ENCODE measurements around the gene LRRC7. TPM values are rescaled to one million over a fixed set of nuclear protein-coding genes. Genes with fewer than 3 reads are reported as not detected.
"Not testable (repeated sequence)": the region's sequence is repeated elsewhere in the genome, so short reads cannot be mapped to it uniquely, and the experiment has no call there.

Gene LRRC7
- total RNA-seq, 2 donors from 2014 or later, result 0.91 TPM; not detected in 1

GRCh38 chr1:69928234-69928633, 360.5 kb downstream of the LRRC7 start:
- H3K27ac Mint-ChIP-seq; DNase-seq (ENCODE audit: low spot score in 2 of 2); ATAC-seq; H3K36me3 Mint-ChIP-seq: not testable (repeated sequence)
- H3K9me3 Mint-ChIP-seq, result peaks cover 11% of the 10 kb centered on the region in 2 donors

- DNase-seq (ENCODE audit: low spot score in 2 of 2), result no peak
- ATAC-seq, result no peak
- peaks cover 7% of the 10 kb centered on the region in 2 donors for H3K36me3 Mint-ChIP-seq
- peaks cover 11% of the 10 kb centered on the region in 2 donors for H3K9me3 Mint-ChIP-seq
- H3K27ac Mint-ChIP-seq, result no peak overlapping the region
Observed at GRCh38 chr1:69929308-69930057, 361.8 kb downstream of the LRRC7 start.

DNA sequence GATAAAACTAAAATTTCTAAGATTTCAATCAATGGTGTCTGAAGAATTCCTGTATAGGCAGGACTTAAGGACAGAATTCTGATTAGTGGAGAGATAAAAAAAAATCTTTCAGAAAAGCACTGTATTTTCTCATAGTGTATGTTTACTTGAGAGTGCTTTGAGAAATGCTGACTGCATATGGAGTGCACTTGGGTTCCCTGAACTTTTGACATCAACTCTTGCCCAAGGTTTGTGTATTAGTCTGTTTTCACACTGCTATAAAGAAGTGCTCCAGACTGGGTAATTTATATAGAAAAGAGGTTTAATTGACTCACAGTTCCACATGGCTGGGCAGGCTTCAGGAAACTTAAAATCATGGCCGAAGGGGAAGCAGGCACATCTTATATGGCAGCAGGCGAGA, 362.7 kb downstream of the LRRC7 start:
- no peak for DNase-seq (ENCODE audit: low spot score in 2 of 2)
- Mint-ChIP-seq H3K27ac (no peak overlapping the region), H3K9me3 (peaks cover 11% of the 10 kb centered on the region in 2 donors), H3K36me3 (peaks cover 7% of the 10 kb centered on the region in 2 donors)
- no peak for ATAC-seq

GRCh38 chr1:69932760-69933159, 365.0 kb downstream of the LRRC7 start:
- peaks cover 7 to 11% of the 10 kb centered on the region in 2 donors for H3K9me3 Mint-ChIP-seq
- ATAC-seq (no peak), DNase-seq (ENCODE audit: low spot score in 2 of 2) (no peak)
- H3K27ac Mint-ChIP-seq, result no peak overlapping the region
- H3K36me3 Mint-ChIP-seq, result peaks cover 7% of the 10 kb centered on the region in 2 donors

- ATAC-seq (no peak), DNase-seq (ENCODE audit: low spot score in 2 of 2) (no peak)
- Mint-ChIP-seq H3K36me3 (no peaks in the 10 kb centered on the region), H3K9me3 (peaks cover 0 to 5% of the 10 kb centered on the region in 2 donors), H3K27ac (no peak overlapping the region)
Observed at GRCh38 chr1:69940231-69940630, 372.5 kb downstream of the LRRC7 start.

DNA sequence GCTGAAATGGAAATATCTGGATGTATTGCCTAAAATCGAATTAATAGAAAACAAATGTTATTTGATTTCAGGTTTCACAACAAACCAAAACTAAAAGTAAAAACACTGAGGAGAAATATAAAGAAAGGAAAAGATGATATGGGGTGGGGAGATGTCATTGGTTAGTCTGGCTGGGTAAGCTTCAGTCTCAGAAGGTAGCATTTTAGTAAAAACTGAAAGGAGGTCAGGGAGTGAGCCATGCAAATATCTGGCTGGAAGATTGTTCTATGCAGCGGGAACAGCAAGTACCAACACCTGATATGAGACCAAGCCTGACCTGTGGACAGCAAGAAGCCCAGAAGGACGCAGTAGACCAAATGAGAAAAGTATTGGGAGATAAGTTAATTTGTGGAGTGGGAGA, 373.1 kb downstream of the LRRC7 start:
- no peak for ATAC-seq
- no peak for DNase-seq (ENCODE audit: low spot score in 2 of 2)
- Mint-ChIP-seq H3K9me3 (peaks cover 0 to 7% of the 10 kb centered on the region in 2 donors), H3K36me3 (no peaks in the 10 kb centered on the region), H3K27ac (no peak overlapping the region)

- no peaks in the 10 kb centered on the region for H3K36me3 Mint-ChIP-seq
- no peak overlapping the region for H3K27ac Mint-ChIP-seq
- H3K9me3 Mint-ChIP-seq, result peaks cover 0 to 7% of the 10 kb centered on the region in 2 donors
Observed at GRCh38 chr1:69943030-69943429, 375.3 kb downstream of the LRRC7 start.

DNA sequence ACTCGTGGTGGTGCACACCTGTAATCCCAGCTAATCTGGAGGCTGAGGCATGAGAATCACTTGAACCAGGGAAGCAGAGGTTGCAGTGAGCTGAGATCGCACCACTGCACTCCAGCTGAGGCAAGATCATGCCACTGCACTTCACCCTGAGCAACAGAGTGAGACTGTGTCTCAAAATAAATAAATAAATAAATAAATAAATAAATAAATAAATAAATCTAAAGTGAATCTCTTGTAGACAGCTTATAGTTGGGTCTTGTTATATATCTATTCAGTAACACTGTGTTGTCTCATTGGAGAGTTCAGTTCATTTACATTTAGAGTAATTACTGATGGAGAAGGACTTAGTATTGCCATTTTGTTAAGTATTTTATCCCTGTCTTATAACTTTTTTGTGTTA, 379.2 kb downstream of the LRRC7 start:
- Mint-ChIP-seq H3K27ac (no peak overlapping the region), H3K9me3 (peaks cover 5 to 15% of the 10 kb centered on the region in 2 donors), H3K36me3 (no peaks in the 10 kb centered on the region)
- no peak for DNase-seq (ENCODE audit: low spot score in 2 of 2)
- ATAC-seq, result no peak

More at GRCh38 chr1:69943030-69943429, 375.3 kb downstream of the LRRC7 start:
- ATAC-seq (no peak), DNase-seq (ENCODE audit: low spot score in 2 of 2) (no peak)

GRCh38 chr1:69947837-69948236, 380.1 kb downstream of the LRRC7 start:
- Mint-ChIP-seq H3K27ac (no peak overlapping the region), H3K9me3 (peaks cover 5 to 15% of the 10 kb centered on the region in 2 donors), H3K36me3 (no peaks in the 10 kb centered on the region)
- DNase-seq (ENCODE audit: low spot score in 2 of 2), result no peak
- ATAC-seq, result peak in 1 of 2 donors; percentile 43

GRCh38 chr1:69952676-69953075, 385.0 kb downstream of the LRRC7 start:
- peaks cover 14 to 20% of the 10 kb centered on the region in 2 donors for H3K9me3 Mint-ChIP-seq
- H3K27ac Mint-ChIP-seq, result no peak overlapping the region
- H3K36me3 Mint-ChIP-seq, result no peaks in the 10 kb centered on the region
- ATAC-seq, result no peak
- no peak for DNase-seq (ENCODE audit: low spot score in 2 of 2)

DNA sequence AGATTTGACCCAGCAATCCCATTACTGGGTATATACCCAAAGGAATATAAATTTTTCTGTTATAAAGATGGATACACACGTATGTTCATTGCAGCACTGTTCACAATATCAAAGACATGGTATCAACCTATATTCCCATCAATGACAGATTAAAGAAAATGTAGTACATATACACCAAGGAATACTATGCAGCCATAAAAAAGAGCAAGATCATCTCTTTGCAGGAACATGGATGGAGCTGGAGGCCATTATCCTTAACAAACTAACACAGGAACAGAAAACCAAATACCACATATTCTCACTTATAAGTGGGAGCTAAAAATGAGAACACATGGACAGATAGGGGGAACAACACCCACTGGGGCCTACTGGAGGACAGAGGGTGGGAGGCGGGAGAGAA, 394.7 kb downstream of the LRRC7 start:
- not testable (repeated sequence) for H3K27ac Mint-ChIP-seq; ATAC-seq; DNase-seq (ENCODE audit: low spot score in 2 of 2); H3K36me3 Mint-ChIP-seq
- peaks cover 4 to 18% of the 10 kb centered on the region in 2 donors for H3K9me3 Mint-ChIP-seq

- Mint-ChIP-seq H3K9me3 (peaks cover 21 to 34% of the 10 kb centered on the region in 2 donors), H3K27ac (no peak overlapping the region), H3K36me3 (no peaks in the 10 kb centered on the region)
- ATAC-seq (no peak), DNase-seq (ENCODE audit: low spot score in 2 of 2) (no peak)
Observed at GRCh38 chr1:69967245-69967766, 399.6 kb downstream of the LRRC7 start.

DNA sequence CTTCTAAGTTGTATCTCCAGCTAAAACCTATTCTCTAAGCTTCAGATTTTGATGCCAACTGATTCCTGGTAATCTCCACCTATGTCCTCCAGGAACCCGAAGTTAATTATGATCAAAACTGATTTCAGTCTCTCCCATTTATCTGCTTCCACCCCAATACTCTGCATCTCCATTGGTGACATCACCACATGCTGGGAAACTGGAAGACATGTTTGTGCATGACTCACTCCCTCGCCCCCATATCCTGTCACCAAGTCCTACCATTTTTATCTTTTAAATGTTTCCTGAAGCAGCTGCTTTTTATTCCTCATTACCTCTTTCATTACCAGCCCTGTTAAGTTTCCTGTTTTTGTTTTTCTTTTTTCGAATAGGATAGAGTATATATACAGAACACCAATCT, 409.2 kb downstream of the LRRC7 start:
- DNase-seq (ENCODE audit: low spot score in 2 of 2), result no peak
- ATAC-seq, result no peak
- peak overlapping the region in 1 of 2 donors; percentile 72 for H3K27ac Mint-ChIP-seq
- peaks cover 0 to 8% of the 10 kb centered on the region in 2 donors for H3K9me3 Mint-ChIP-seq
- no peaks in the 10 kb centered on the region for H3K36me3 Mint-ChIP-seq

DNA sequence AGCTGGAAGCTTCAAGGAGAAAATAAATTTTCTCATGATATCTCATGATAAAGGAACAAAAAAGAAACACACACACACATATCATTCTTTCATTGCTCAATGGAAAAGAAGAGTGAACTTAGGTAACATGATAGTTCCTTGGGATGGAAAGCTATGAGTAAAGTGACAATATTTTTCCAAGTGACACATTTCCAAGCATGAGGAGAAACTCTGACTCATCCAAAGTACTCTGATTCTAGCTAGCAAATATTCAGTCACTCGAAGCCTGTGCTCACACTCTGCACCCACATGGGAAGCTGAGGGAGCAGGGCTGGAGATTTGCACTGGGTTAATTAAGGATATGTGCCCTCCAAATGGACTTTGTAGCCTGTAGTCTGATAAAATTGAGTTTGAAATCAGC, 415.3 kb downstream of the LRRC7 start:
- peak in 1 of 2 donors; percentile 32 for ATAC-seq
- no peaks in the 10 kb centered on the region for H3K36me3 Mint-ChIP-seq
- no peak for DNase-seq (ENCODE audit: low spot score in 2 of 2)
- peaks cover 0 to 5% of the 10 kb centered on the region in 2 donors for H3K9me3 Mint-ChIP-seq
- no peak overlapping the region for H3K27ac Mint-ChIP-seq

DNA sequence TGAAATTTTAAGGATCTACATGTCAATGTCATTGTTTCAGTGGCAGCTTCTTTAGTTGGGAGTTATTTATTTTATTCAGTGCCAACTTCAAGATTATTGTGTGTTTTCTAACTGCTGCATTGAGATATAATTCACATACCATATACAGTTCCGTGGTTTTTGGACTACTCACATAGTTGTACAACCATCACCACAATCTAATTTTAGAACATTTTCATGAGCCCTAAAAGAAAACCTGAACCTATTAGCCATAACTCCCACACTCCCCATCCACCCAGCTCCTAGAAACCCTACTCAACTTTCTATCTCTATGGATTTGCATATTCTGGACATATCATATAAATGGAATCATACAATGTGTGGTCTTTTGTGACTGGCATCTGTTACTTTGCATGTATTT, 417.7 kb downstream of the LRRC7 start:
- DNase-seq (ENCODE audit: low spot score in 2 of 2) (no peak), ATAC-seq (no peak)

DNA sequence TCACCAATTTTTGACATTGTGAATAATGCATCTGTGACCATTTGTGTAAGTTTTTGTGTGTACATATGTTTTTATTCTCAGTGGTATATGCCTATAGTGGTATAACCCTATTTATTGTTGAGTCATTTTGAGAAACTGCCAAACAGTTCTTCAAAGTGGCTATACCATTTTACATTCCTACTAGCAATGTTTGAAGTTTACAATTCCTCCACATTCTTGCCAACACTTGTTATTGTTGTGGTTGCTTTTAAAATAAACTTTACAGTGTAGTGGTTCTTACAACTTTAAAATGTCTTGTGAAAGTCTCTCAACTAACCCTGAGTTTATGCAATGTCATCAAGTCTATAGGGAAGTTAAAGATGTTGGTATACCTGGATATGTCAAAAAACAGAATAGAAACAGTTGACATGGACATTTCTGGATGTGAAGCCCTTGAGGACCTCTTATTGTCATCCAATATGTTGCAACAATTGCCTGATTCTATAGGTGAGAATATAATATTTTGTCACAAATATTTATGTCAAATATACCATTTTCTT, 418.2 kb downstream of the LRRC7 start:
- DNase-seq (ENCODE audit: low spot score in 2 of 2), result no peak
- ATAC-seq, result no peak
- Mint-ChIP-seq H3K9me3 (peaks cover 0 to 5% of the 10 kb centered on the region in 2 donors), H3K27ac (no peak overlapping the region), H3K36me3 (no peaks in the 10 kb centered on the region)

More for the DNA sequence above, 417.7 kb downstream of the LRRC7 start:
- no peak overlapping the region for H3K27ac Mint-ChIP-seq
- H3K36me3 Mint-ChIP-seq, result no peaks in the 10 kb centered on the region
- H3K9me3 Mint-ChIP-seq, result peaks cover 0 to 5% of the 10 kb centered on the region in 2 donors

GRCh38 chr1:69987881-69988280, 420.2 kb downstream of the LRRC7 start:
- DNase-seq (ENCODE audit: low spot score in 2 of 2), result no peak
- Mint-ChIP-seq H3K9me3 (peaks cover 0 to 7% of the 10 kb centered on the region in 2 donors), H3K36me3 (no peaks in the 10 kb centered on the region), H3K27ac (no peak overlapping the region)
- no peak for ATAC-seq

Data from activated naive CD4-positive, alpha-beta T cell treated with anti-CD3 and anti-CD28 coated beads, Interleukin-2, amount 50 U/mL, for 72 hours (primary cell).